Right lobe of liver (tissue), 6 donors: Measurements from ENCODE around the gene SLC6A3. TPM values are rescaled to one million over a fixed set of nuclear protein-coding genes. Genes with fewer than 3 reads are reported as not detected.

ENCODE experiments used
- ATAC-seq, 4 donors: fragments of 200-7000 bp; cut with Tn5 transposase; one replicate each; pipeline ENCODE4 v1.9.1; 2020; ENCODE audit warnings: mild to moderate bottlenecking in 4 of 4, moderate library complexity in 4 of 4
- DNase-seq, 3 donors: peaks; one replicate each; pipeline ENCODE4 v3.0.0-alpha.2; 2020
- H3K27ac ChIP-seq, 3 donors: fragments of 200-600 bp; one replicate each; pipeline ENCODE4 v1.8.0; 2022
- H3K27me3 ChIP-seq, 2 donors: fragments of 200-600 bp; one replicate each; pipeline ENCODE4 v1.8.0; 2022
- H3K36me3 ChIP-seq, 4 donors: fragments of 200-600 bp; sonication (generic) in 1 of 4; one replicate each; pipeline versions ENCODE4 v1.5.1 to v1.8.0; 2017 to 2022; ENCODE audit warnings: control low read depth in 1 of 4
- H3K4me1 ChIP-seq, 4 donors: fragments of 200-600 bp; sonication (generic) in 1 of 4; one replicate each; pipeline versions ENCODE4 v1.5.1 to v1.8.0; 2017 to 2022; ENCODE audit warnings: control low read depth in 1 of 4
- H3K4me3 ChIP-seq, 3 donors: fragments of 200-600 bp; one replicate each; pipeline ENCODE4 v1.8.0; 2022
- H3K9me3 ChIP-seq, 4 donors: fragments of 200-600 bp; sonication (generic) in 1 of 4; one replicate each; pipeline versions ENCODE4 v1.5.1 to v1.8.0; 2017 to 2022; ENCODE audit warnings: control low read depth in 1 of 4
- POLR2A ChIP-seq: fragments of 450-650 bp; IDR thresholded peaks from one replicate; pipeline ENCODE4 v1.6.1; 2017; ENCODE audit warnings: antibody characterized with exemption, mild to moderate bottlenecking
- WGBS: methylation state at CpG from one replicate; pipeline ENCODE4 v1.1.6; 2018; ENCODE audit warnings: low coverage, low lambda C conversion rate; ENCODE audit not compliant: insufficient coverage; ENCODE audit errors: missing lambda C conversion rate; 5-methylcytosine and 5-hydroxymethylcytosine counted together
- intact Hi-C, 2 donors: fragments of 100-400 bp; cut with DNase I; formaldehyde crosslinking; loops; one replicate each; pipeline versions ENCODE4 v1.11.2 to v1.14.1; 2022
- total RNA-seq, 6 experiments: library from RNA; depleted of rRNA in 2 of 6; stranded (reverse); fragments of >200 nt in 2 of 6; fragmentation: NEBNext Ultra II Directional in 3 of 6; extraction: Animal tissue kit (Norgen Biotek cat#: 25700) in 3 of 6; gene quantifications; one replicate each; pipeline versions ENCODE4 v1.1.0 to v1.2.4, GENCODE V29; 2016 to 2023
- TF ChIP-seq, protein P1 (sequence below), 4 donors: fragments of 200-600 bp in 3 of 4; fragments of 450-650 bp in 1 of 4; IDR thresholded peaks; one replicate each; pipeline versions ENCODE4 v1.5.1 to v1.8.0; 2016 to 2022; ENCODE audit warnings: antibody characterized with exemption in 4 of 4, mild to moderate bottlenecking in 2 of 4
- donor health status: DM: no; HTN: yes; CAD: no.
- donor health status: DM: no; HTN: no; CAD: no.
- donor health status: DM: no; HTN: no; CAD: no.
- donor health status: DM: no; HTN: yes; CAD: no.
- donor health status: DM: no; HTN: yes; CAD: no.

The SLC6A3 gene
- total RNA-seq, 6 experiments from 2014 or later: not detected

- TF ChIP-seq POLR2A: no peak
- TF ChIP-seq, protein P1, sequence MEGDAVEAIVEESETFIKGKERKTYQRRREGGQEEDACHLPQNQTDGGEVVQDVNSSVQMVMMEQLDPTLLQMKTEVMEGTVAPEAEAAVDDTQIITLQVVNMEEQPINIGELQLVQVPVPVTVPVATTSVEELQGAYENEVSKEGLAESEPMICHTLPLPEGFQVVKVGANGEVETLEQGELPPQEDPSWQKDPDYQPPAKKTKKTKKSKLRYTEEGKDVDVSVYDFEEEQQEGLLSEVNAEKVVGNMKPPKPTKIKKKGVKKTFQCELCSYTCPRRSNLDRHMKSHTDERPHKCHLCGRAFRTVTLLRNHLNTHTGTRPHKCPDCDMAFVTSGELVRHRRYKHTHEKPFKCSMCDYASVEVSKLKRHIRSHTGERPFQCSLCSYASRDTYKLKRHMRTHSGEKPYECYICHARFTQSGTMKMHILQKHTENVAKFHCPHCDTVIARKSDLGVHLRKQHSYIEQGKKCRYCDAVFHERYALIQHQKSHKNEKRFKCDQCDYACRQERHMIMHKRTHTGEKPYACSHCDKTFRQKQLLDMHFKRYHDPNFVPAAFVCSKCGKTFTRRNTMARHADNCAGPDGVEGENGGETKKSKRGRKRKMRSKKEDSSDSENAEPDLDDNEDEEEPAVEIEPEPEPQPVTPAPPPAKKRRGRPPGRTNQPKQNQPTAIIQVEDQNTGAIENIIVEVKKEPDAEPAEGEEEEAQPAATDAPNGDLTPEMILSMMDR (IDR thresholded peaks at IDR 0.05): no peak
- ATAC-seq (no peak), DNase-seq (peak in 1 of 3 donors; percentile 35)
- no peaks in the 10 kb centered on the region for H3K27me3 ChIP-seq
- no peaks in the 10 kb centered on the region for H3K9me3 ChIP-seq
- no peak overlapping the region for H3K4me3 ChIP-seq
- intact Hi-C loops: no loop called here
- H3K27ac ChIP-seq: no peak overlapping the region
- H3K36me3 ChIP-seq: no peaks in the 10 kb centered on the region
- WGBS: 32% methylated on average over 14 of the region's 18 CpGs
- no peaks in the 10 kb centered on the region for H3K4me1 ChIP-seq
These were observed 48.9 kb downstream of the SLC6A3 start for GRCh38 chr5:1396293-1396816.

DNA sequence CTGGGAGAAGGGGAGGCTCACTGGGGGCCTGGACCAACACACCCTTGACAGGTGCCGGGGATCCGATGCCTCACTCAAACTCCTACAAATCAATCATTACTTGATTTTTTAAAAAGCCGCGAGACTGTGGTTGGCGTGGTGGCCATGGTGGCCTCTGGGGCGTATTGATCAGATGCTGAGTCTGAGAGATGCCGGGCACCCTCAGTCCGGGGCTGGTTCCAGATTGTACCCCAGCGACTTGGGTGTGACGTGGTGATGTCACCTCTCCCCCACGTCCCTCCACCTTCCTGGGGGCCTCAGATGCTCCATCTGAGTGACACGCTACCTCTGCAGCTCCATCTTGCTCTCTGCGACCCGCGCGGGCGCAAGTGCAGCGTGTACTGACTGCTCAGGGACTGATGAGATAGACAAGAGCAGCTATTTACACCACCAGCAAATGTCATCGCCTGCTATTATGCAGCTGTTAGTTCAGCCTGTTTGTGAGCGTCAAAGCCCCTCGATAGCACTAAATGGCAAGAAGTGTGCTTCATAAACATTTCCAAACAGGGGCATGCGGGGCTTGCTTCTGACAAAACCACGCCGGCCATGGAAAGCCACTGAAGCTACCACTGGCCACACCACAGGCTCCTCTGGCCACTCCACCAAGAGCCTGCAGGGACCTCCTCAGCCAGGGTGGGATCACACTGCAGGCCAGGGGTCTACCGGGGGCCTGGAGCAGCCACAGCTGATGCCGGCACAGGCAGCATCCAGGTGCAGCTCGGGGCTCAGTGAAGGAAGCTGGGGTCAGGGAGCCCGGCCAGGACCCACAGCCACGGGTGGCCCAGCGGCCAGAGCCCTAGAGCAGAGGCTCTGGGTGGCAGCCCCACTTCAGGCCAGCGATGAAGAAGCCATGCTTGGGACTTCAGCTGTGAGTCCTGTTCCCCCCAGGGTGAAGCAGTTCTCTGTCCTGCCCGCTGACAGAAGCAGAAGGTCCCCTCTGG, 50.1 kb downstream of the SLC6A3 start:
- no peak overlapping the region for H3K27ac ChIP-seq
- no peaks in the 10 kb centered on the region for H3K36me3 ChIP-seq
- no peaks in the 10 kb centered on the region for H3K27me3 ChIP-seq
- intact Hi-C loops: no loop called here
- no peak overlapping the region for H3K4me3 ChIP-seq
- H3K9me3 ChIP-seq: no peaks in the 10 kb centered on the region
- H3K4me1 ChIP-seq: no peaks in the 10 kb centered on the region
- WGBS: 86% methylated on average over 4 of the region's 32 CpGs
- ATAC-seq (no peak), DNase-seq (peak in 1 of 3 donors; percentile 51)
- TF ChIP-seq, protein P1 (IDR thresholded peaks at IDR 0.05): no peak
- TF ChIP-seq POLR2A: no peak

DNA sequence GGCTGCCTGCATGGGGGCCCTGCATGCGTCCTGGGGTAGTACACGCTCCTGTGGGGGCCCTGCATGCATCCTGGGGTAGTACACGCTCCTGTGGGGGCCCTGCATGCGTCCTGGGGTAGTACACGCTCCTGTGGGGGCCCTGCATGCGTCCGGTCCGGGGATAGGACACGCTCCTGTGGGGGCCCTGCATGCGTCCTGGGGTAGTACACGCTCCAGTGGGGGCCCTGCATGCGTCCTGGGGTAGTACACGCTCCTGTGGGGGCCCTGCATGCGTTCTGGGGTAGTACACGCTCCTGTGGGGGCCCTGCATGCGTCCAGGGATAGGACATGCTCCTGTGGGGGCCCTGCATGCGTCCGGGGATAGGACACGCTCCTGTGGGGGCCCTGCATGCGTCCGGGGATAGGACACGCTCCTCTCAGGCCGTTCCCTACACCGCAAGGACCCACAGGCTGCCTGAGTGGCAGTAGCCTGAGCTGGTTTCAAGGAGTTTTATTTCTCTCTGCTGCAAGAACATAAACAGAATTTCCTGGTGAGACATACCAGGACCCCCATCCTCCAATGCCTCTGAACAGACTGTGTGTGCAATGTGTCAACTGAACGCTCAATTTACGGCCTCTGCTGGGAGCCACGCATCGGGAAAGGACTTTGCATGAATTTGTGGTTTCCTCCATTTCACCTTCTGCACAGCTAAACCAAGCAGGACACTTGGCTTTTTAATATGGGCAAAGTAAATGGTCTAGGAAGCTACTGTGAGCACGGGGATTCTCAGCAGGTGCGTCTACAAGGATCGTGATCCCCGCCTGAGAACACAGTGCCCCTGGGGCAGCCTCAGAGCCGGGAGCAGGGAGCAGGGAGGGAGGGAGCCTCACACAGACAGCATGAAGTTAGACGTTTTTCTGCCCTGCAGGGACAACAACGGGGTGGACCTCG, 51.4 kb downstream of the SLC6A3 start:
- WGBS: 40% methylated on average over 22 of the region's 36 CpGs
- ATAC-seq (no peak), DNase-seq (peak in 1 of 3 donors; percentile 34)
- intact Hi-C loops: no loop called here
- TF ChIP-seq POLR2A: no peak
- TF ChIP-seq, protein P1 (IDR thresholded peaks at IDR 0.05): no peak
- Histone ChIP-seq H3K4me3 (no peak overlapping the region), H3K36me3 (no peaks in the 10 kb centered on the region), H3K9me3 (no peaks in the 10 kb centered on the region), H3K4me1 (no peaks in the 10 kb centered on the region), H3K27ac (no peak overlapping the region), H3K27me3 (no peaks in the 10 kb centered on the region)

GRCh38 chr5:1392801-1393565, 52.3 kb downstream of the SLC6A3 start:
- WGBS: 56% methylated on average over 5 of the region's 22 CpGs
- Histone ChIP-seq H3K4me1 (no peaks in the 10 kb centered on the region), H3K9me3 (no peaks in the 10 kb centered on the region), H3K27ac (no peak overlapping the region), H3K4me3 (no peak overlapping the region), H3K27me3 (no peaks in the 10 kb centered on the region), H3K36me3 (no peaks in the 10 kb centered on the region)
- intact Hi-C loops: no loop called here
- no peak for TF ChIP-seq POLR2A
- DNase-seq: peak in 1 of 3 donors; percentile 35
- ATAC-seq: peak; percentile 40 to 68 (median 47)
